Calu3 (cell line): Measurements from ENCODE around the gene RPS6KA5. TPM values are rescaled to one million over a fixed set of nuclear protein-coding genes. Genes with fewer than 3 reads are reported as not detected.

ENCODE experiments used
- BruUV-seq: library from RNA; stranded (reverse); fragments of 400-500 nt; replicated peaks from 2 replicates; lab custom pipeline; 2021; lab: Mats Ljungman, UMichigan
- CTCF ChIA-PET: fragments of 300-600 bp; sonication (Branson Sonifier 250); formaldehyde crosslinking; loops from one replicate; lab custom pipeline; 2022; ENCODE audit warnings: antibody characterized with exemption; lab: Charles Lee
- DNase-seq: peaks from one replicate; pipeline ENCODE4 v3.0.0; 2022
- H3K27ac Mint-ChIP-seq: one replicate; pipeline ENCODE4 v1.8.0; 2022; ENCODE audit warnings: mixed read lengths; ENCODE audit not compliant: unreplicated experiment
- H3K27me3 Mint-ChIP-seq: one replicate; pipeline ENCODE4 v1.8.0; 2022; ENCODE audit warnings: mixed read lengths; ENCODE audit not compliant: unreplicated experiment
- H3K36me3 Mint-ChIP-seq: one replicate; pipeline ENCODE4 v1.8.0; 2022; ENCODE audit warnings: mild to moderate bottlenecking, moderate library complexity, mixed read lengths; ENCODE audit not compliant: insufficient read depth, unreplicated experiment
- H3K4me1 Mint-ChIP-seq: one replicate; pipeline ENCODE4 v1.8.0; 2022; ENCODE audit warnings: mild to moderate bottlenecking, low read depth, mixed read lengths; ENCODE audit not compliant: unreplicated experiment
- H3K4me3 Mint-ChIP-seq: one replicate; pipeline ENCODE4 v1.8.0; 2022; ENCODE audit warnings: mild to moderate bottlenecking, low read depth, moderate library complexity, mixed read lengths; ENCODE audit not compliant: unreplicated experiment
- H3K9me3 Mint-ChIP-seq: one replicate; pipeline ENCODE4 v1.8.0; 2022; ENCODE audit warnings: low read depth, mixed read lengths; ENCODE audit not compliant: unreplicated experiment
- intact Hi-C: fragments of 100-400 bp; cut with micrococcal nuclease; formaldehyde crosslinking; loops from one replicate; pipeline ENCODE4 v1.10.0; 2022; ENCODE audit not compliant: unreplicated experiment
- total RNA-seq: library from RNA; stranded (reverse); gene quantifications from 2 replicates; pipeline ENCODE4 v1.2.3, GENCODE V29; 2022
- TF ChIP-seq, protein P1 (sequence below): fragments of 200-600 bp; IDR thresholded peaks from one replicate; pipeline ENCODE4 v1.8.0; 2022; ENCODE audit warnings: antibody characterized with exemption; ENCODE audit not compliant: unreplicated experiment

Gene RPS6KA5
- total RNA-seq, 1 experiment from 2014 or later: 10.3 TPM

DNA sequence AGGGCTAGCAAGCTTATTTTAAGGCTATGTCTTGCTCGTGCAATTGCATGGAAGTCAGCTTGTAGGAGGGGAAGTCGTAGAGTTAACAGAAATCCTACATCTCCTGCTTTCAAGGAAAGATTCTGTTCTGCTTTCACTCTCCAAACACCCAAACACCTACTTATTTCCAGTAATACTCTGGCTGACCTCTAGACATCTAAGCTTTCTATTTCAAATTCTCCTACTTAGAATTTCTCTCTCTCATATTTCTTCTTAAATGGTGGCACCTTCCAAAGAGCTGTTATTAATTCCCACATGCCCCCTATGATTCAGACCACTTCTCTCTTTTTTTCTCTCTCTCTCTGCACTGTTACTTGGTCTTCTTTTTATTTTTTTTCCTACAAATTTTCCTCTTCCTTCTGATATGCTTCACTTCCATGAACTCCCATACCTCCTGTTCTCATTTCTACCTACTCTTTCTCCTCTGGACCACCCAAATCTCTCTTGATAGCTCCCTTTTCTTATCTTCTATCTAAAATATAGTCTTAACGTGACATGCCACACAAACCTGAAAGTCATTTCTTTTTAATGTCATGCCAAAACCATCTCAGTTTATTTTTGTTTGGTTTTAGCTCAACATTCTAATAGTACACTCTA is 90.8 kb downstream of the RPS6KA5 start:
- Mint-ChIP-seq H3K36me3 (no peaks in the 10 kb centered on the region), H3K4me3 (peak overlapping the region; percentile 8), H3K27me3 (no peaks in the 10 kb centered on the region), H3K4me1 (peaks cover 22% of the 10 kb centered on the region), H3K27ac (peak overlapping the region; percentile 77), H3K9me3 (no peaks in the 10 kb centered on the region)
- DNase-seq: no peak
- intact Hi-C loops: no loop called here
- TF ChIP-seq, protein P1, sequence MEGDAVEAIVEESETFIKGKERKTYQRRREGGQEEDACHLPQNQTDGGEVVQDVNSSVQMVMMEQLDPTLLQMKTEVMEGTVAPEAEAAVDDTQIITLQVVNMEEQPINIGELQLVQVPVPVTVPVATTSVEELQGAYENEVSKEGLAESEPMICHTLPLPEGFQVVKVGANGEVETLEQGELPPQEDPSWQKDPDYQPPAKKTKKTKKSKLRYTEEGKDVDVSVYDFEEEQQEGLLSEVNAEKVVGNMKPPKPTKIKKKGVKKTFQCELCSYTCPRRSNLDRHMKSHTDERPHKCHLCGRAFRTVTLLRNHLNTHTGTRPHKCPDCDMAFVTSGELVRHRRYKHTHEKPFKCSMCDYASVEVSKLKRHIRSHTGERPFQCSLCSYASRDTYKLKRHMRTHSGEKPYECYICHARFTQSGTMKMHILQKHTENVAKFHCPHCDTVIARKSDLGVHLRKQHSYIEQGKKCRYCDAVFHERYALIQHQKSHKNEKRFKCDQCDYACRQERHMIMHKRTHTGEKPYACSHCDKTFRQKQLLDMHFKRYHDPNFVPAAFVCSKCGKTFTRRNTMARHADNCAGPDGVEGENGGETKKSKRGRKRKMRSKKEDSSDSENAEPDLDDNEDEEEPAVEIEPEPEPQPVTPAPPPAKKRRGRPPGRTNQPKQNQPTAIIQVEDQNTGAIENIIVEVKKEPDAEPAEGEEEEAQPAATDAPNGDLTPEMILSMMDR: no peak
- CTCF ChIA-PET: interaction anchor here (0.9 to 1.1 kb wide), 2 partner anchors 36 to 67 kb away, joined by 3 to 4 read pairs; no protein-coding TSS in a partner anchor
- BruUV-seq: no TSS peak

DNA sequence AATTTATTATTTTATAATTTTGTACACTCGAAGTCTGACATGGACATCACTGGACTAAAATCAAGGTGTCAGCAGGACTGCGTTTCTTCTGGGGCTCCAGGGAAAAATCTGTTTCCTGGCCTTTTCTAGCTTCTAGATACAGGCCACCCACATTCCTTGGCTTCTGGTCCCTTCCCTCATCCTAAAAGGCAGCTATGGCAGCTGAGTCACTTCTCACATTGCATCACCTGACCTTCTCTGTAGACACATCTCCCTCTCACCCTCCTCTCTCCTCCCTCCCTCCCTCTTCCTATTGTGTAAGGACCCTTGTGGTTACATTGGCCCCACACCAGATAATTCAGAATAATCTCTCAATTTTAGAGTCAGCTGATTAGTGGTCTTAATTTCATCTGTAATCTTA is 92.4 kb downstream of the RPS6KA5 start:
- CTCF ChIA-PET: no interaction called here
- no peak for DNase-seq
- intact Hi-C loops: no loop called here
- Mint-ChIP-seq H3K27ac (no peak overlapping the region), H3K4me1 (peaks cover 22% of the 10 kb centered on the region), H3K9me3 (no peaks in the 10 kb centered on the region), H3K36me3 (no peaks in the 10 kb centered on the region), H3K27me3 (no peaks in the 10 kb centered on the region), H3K4me3 (no peak overlapping the region)
- TF ChIP-seq, protein P1: no peak
- BruUV-seq: no TSS peak

DNA sequence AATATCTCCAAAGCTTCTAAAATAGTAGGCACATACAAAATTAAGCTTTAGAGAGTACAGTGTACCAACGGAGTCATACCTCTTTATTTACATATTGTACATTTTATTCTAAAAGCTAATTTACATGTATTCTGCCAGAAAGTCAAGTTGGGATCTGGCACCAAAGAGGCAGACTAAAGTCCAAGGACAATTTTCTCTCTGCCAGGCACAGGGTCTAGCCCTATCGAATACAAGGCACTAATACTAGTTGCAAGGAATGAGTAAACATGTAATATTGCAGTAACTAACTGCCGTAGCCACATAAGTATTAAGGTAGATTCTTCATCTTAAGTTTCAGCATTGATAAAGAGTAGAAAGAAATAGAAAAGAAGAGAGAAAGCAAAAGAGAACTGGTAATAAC is 93.9 kb downstream of the RPS6KA5 start:
- intact Hi-C loops: no loop called here
- CTCF ChIA-PET: interaction anchor here (0.5 kb wide), 1 partner anchor 117 kb away, joined by 5 read pairs; no protein-coding TSS in a partner anchor
- TF ChIP-seq, protein P1: no peak
- H3K27ac Mint-ChIP-seq: no peak overlapping the region
- BruUV-seq: no TSS peak
- H3K36me3 Mint-ChIP-seq: no peaks in the 10 kb centered on the region
- H3K9me3 Mint-ChIP-seq: no peaks in the 10 kb centered on the region
- no peak overlapping the region for H3K4me3 Mint-ChIP-seq
- no peak for DNase-seq
- H3K27me3 Mint-ChIP-seq: no peaks in the 10 kb centered on the region
- H3K4me1 Mint-ChIP-seq: peaks cover 22% of the 10 kb centered on the region

DNA sequence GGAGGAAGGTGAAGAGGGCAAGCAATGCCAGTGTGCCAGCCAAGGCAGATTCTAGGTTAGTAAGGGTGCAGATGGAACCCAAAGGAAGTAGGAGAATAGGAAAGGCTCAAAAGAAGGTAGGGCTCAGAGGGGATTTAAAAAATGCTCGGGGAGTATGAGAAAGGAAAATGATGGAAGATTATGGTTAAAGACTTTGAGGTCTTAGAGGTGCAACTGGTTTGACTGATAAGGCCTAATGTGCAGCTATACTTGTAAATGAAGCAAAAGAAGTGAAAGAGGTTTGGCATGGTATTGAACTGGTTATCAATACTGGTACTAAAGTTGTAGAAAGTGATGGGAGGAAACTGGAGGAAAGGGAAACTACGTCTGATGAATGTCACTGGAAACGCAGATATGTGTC is 94.7 kb downstream of the RPS6KA5 start:
- H3K9me3 Mint-ChIP-seq: no peaks in the 10 kb centered on the region
- H3K27ac Mint-ChIP-seq: no peak overlapping the region
- DNase-seq: no peak
- peaks cover 22% of the 10 kb centered on the region for H3K4me1 Mint-ChIP-seq
- CTCF ChIA-PET: no interaction called here
- TF ChIP-seq, protein P1: no peak
- H3K36me3 Mint-ChIP-seq: no peaks in the 10 kb centered on the region
- intact Hi-C loops: no loop called here
- H3K27me3 Mint-ChIP-seq: no peaks in the 10 kb centered on the region
- H3K4me3 Mint-ChIP-seq: no peak overlapping the region
- no TSS peak for BruUV-seq
